HCT116 (cell line): ENCODE measurements around the gene EHF.

ENCODE experiments used
- EGR1 ChIP-seq: IDR thresholded peaks from 2 replicates; pipeline ENCODE4 v1.6.1; 2012; ENCODE audit warnings: low read depth
- EZH2 ChIP-seq: fragments of 200-600 bp; sonication (generic); IDR thresholded peaks from 2 replicates; pipeline ENCODE4 v1.6.1; 2017; ENCODE audit warnings: antibody characterized with exemption, mixed run types
- POLR2AphosphoS5 ChIP-seq: IDR thresholded peaks from 2 replicates; pipeline ENCODE4 v1.6.1; 2011; ENCODE audit warnings: mild to moderate bottlenecking, low read depth, low read length, moderate library complexity
- SP1 ChIP-seq: IDR thresholded peaks from 2 replicates; pipeline ENCODE4 v1.6.1; 2012; ENCODE audit warnings: low read depth
- TF ChIP-seq, protein P1 (sequence below), 3 experiments: fragments of 200-600 bp in 1 of 3; sonication (generic) in 1 of 3; IDR thresholded peaks in 2 of 3; conservative IDR thresholded peaks in 1 of 3; 2 replicates each; pipeline ENCODE4 v1.5.1; 2012 to 2017; ENCODE audit warnings: low read depth in 2 of 3, low read length in 2 of 3, antibody characterized with exemption in 1 of 3, borderline replicate concordance in 1 of 3, control low read depth in 1 of 3, mild to moderate bottlenecking in 1 of 3, mixed read lengths in 1 of 3, mixed run types in 1 of 3, moderate library complexity in 1 of 3; ENCODE audit not compliant: insufficient read depth in 1 of 3

DNA sequence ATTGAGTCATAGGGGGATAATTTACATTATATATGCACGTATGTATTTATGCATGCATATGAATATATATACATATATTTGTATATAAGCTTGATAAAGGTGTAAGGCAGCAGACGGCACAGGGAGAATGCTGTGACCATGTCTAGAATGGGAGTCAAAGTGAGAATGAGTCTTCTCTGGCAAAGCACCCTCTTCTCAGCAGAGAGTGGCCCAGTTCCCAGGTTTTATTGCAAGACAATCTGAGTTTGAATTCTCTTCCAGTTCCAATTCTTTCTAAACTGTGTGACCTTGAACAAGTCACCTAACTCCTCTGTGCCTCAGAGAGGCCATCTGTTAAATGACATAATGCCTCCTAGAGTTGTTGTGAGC is 13.8 kb downstream of the EHF start:
- no peak for TF ChIP-seq EGR1
- TF ChIP-seq, protein P1, sequence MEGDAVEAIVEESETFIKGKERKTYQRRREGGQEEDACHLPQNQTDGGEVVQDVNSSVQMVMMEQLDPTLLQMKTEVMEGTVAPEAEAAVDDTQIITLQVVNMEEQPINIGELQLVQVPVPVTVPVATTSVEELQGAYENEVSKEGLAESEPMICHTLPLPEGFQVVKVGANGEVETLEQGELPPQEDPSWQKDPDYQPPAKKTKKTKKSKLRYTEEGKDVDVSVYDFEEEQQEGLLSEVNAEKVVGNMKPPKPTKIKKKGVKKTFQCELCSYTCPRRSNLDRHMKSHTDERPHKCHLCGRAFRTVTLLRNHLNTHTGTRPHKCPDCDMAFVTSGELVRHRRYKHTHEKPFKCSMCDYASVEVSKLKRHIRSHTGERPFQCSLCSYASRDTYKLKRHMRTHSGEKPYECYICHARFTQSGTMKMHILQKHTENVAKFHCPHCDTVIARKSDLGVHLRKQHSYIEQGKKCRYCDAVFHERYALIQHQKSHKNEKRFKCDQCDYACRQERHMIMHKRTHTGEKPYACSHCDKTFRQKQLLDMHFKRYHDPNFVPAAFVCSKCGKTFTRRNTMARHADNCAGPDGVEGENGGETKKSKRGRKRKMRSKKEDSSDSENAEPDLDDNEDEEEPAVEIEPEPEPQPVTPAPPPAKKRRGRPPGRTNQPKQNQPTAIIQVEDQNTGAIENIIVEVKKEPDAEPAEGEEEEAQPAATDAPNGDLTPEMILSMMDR (IDR thresholded peaks at IDR 0.05 in 2 of 3, conservative IDR thresholded peaks at IDR 0.05 in 1 of 3; ENCODE audit: borderline replicate concordance in 1 of 3, insufficient read depth in 1 of 3, low read depth in 2 of 3, low read length in 2 of 3): no peak
- TF ChIP-seq EZH2: no peak
- TF ChIP-seq SP1: no peak
- no peak for TF ChIP-seq POLR2AphosphoS5
